Activated naive CD8-positive, alpha-beta T cell treated with anti-CD3 and anti-CD28 coated beads, Interleukin-2, amount 50 U/mL, for 24 hours (primary cell): ENCODE data around the gene TMX1.

Experiments used
- ATAC-seq: fragments of 150-1000 bp; cut with Tn5 transposase; one replicate; pipeline ENCODE4 v1.10.0; 2021
- DNase-seq: peaks from one replicate; pipeline ENCODE4 v3.0.0; 2021
- H3K27ac Mint-ChIP-seq: one replicate; pipeline ENCODE4 v1.8.0; 2021; ENCODE audit warnings: mild to moderate bottlenecking, mixed read lengths
- H3K27me3 Mint-ChIP-seq: one replicate; pipeline ENCODE4 v1.8.0; 2021; ENCODE audit warnings: mixed read lengths
- H3K36me3 Mint-ChIP-seq: one replicate; pipeline ENCODE4 v1.8.0; 2021; ENCODE audit warnings: low read depth, mixed read lengths
- H3K4me1 Mint-ChIP-seq: one replicate; pipeline ENCODE4 v1.8.0; 2021; ENCODE audit warnings: mixed read lengths
- H3K4me3 Mint-ChIP-seq: one replicate; pipeline ENCODE4 v1.8.0; 2021; ENCODE audit warnings: mild to moderate bottlenecking, moderate library complexity, mixed read lengths
- H3K9me3 Mint-ChIP-seq: one replicate; pipeline ENCODE4 v1.8.0; 2021; ENCODE audit warnings: mixed read lengths

Gene TMX1

DNA sequence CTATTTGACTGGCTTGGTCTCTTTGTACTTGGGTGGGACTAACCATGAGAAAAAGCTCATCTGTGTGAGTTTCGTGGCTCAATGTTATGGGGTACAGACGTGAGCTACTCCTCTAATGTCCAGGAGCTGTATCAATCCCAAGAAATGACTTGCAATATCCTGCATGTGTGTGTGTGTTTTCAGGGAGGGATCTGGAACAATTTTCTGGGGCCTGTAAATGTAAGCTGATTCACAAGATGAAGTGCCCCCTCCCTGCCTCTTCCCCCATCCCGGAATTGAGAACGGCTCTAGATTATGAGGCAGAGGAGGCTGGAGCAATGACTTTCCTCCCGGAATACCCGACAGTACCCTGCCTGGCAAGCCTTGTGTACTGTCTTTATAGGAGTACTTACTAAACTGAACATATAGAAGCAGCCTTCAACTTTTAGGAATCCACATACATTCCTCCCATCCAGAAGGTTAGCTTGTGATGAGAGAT lies 53.9 kb downstream of the TMX1 start:
- no peaks in the 10 kb centered on the region for H3K27me3 Mint-ChIP-seq
- no peak overlapping the region for H3K27ac Mint-ChIP-seq
- DNase-seq (no peak), ATAC-seq (no peak)
- H3K4me1 Mint-ChIP-seq = peaks cover 7% of the 10 kb centered on the region
- no peak overlapping the region for H3K4me3 Mint-ChIP-seq
- H3K9me3 Mint-ChIP-seq = no peaks in the 10 kb centered on the region
- peaks cover 2% of the 10 kb centered on the region for H3K36me3 Mint-ChIP-seq

DNA sequence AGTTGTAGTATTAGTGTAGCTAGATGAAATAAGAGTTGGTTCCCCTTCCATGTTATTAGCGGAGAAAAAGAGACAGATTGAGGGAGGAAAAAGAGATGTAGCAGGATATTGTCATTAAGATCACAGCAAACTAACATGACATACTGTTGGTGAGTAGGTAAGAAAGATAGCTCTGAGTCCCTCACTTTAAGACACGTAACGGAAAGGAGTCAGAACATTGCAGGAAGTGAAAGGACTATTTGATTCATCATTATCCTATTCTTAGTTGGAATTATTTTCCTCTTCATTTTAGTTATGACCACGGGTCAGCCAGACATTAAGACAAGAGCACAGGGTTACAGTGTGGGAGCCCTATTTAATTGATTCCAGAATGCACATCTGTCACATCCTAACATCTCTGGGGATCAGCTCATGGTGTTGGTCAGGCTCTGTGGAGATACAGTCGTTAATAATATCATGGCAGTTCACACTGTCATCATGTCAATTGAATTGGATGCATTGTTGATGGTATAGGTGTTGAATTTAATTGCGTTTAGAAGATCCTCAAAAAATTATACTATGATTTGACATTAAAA lies 55.0 kb downstream of the TMX1 start:
- no peak for DNase-seq
- ATAC-seq = no peak
- H3K4me1 Mint-ChIP-seq = peaks cover 11% of the 10 kb centered on the region
- no peaks in the 10 kb centered on the region for H3K27me3 Mint-ChIP-seq
- no peak overlapping the region for H3K4me3 Mint-ChIP-seq
- no peaks in the 10 kb centered on the region for H3K9me3 Mint-ChIP-seq
- H3K36me3 Mint-ChIP-seq = no peaks in the 10 kb centered on the region
- no peak overlapping the region for H3K27ac Mint-ChIP-seq

DNA sequence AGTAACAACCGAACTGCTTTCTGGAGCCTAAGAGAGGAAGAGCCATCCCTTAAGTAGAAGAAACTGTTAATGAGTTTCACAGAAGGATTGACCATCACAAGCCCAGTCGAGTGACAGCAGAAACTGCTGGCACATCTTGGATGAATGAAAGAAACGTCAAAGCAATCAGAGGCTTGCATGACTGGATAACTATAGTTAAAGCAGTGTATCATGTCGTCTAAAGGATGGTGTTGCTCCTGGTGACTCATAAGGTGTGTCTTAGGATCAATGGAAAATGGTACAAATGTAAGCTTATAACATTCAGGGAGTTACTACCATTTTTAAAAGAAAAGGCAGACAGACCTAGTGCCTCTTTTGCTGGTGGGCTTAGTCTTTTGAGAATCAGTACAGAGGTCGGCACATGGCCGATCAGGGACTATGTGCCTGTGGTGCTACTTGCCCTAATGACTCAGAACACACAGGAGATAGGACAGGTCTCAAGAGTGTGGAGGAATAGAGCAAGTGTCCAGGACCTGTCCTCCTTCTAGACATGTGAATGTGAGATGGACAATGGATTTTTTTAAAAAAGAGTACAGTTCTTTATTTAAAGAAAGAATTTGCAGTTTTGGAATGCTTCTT lies 55.7 kb downstream of the TMX1 start:
- no peak overlapping the region for H3K27ac Mint-ChIP-seq
- no peak overlapping the region for H3K4me3 Mint-ChIP-seq
- peaks cover 11% of the 10 kb centered on the region for H3K4me1 Mint-ChIP-seq
- peak; percentile 33 for ATAC-seq
- no peaks in the 10 kb centered on the region for H3K27me3 Mint-ChIP-seq
- no peaks in the 10 kb centered on the region for H3K36me3 Mint-ChIP-seq
- H3K9me3 Mint-ChIP-seq = no peaks in the 10 kb centered on the region
- DNase-seq = no peak

DNA sequence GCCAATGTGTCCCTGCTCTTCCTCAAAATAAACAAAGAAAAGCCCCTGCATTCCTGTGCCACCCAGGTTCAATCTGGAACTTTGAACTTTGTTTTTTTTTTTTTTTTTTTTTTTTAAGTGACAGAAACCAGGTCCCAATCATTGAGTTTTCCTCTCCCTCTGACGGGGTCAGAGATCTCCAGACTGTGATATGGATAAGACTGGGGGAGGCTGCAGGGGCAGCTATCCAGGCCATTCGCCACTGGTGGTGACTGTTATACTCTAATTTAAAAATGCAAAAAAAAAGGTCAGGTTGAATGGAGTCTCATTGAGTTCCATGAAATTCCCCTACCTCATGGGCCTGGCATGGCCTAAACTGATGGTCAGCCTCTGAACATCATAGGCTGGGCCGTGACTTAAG lies 57.0 kb downstream of the TMX1 start:
- peaks cover 11% of the 10 kb centered on the region for H3K4me1 Mint-ChIP-seq
- DNase-seq (no peak), ATAC-seq (no peak)
- no peaks in the 10 kb centered on the region for H3K27me3 Mint-ChIP-seq
- no peak overlapping the region for H3K27ac Mint-ChIP-seq
- H3K9me3 Mint-ChIP-seq = no peaks in the 10 kb centered on the region
- no peaks in the 10 kb centered on the region for H3K36me3 Mint-ChIP-seq
- no peak overlapping the region for H3K4me3 Mint-ChIP-seq

DNA sequence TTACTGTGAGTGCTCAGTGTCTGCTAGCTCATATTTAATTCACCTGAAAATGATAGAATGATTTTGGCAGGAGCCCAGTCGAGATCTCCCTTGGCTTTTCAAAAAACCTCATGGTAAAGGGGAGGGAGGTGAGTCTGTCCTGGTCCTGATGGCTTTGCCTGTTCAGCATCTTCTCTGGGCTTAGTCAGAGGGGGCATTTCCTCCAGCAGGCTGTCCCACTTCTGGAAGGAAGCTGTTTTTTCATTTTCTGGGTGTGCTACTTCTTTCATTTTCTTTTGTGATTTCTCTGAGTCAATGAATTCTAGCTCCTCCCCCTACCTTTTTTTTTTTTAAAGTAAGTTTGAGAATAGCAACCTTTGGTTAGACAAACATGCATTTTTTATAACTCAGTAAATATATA lies 58.8 kb downstream of the TMX1 start:
- H3K27me3 Mint-ChIP-seq = no peaks in the 10 kb centered on the region
- H3K4me3 Mint-ChIP-seq = no peak overlapping the region
- no peaks in the 10 kb centered on the region for H3K36me3 Mint-ChIP-seq
- no peak overlapping the region for H3K27ac Mint-ChIP-seq
- no peaks in the 10 kb centered on the region for H3K9me3 Mint-ChIP-seq
- peak; percentile 78 for ATAC-seq
- H3K4me1 Mint-ChIP-seq = peaks cover 13% of the 10 kb centered on the region
- DNase-seq = no peak

DNA sequence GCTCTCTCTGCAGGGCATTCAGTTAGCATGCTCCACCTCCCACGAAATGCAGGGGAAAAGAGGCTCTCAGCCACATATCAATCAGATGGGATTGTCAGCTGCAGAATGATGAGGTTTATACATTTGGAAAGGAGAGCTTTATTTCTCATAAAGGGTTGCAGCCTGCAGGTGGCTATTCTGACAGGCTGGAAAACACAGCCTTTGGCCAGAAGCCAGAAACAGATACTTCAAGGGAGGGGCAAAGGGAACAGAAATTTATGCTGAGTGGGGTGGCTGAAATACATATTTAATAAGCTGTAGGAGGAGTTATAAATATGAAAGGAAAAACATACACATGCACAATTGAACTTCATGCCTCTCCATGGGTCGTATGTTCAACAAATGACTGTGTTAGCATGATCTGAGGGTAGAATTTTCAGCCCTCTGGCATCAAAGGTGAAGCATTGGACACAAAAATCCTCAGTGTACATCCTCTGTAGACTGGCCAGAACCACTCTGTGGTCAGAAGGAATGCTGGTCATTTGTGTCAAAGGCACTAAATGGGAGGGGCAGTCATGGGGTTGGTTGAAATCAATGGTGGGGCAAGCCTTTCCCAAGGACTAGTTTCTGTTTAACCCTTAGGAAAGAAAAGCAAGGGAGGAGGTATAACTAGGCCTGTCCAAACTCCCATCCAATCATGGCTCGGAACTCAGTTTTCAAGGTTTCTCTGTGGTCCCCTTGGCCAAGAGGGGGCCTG lies 62.4 kb downstream of the TMX1 start:
- peaks cover 7% of the 10 kb centered on the region for H3K9me3 Mint-ChIP-seq
- no peak for ATAC-seq
- no peak for DNase-seq
- no peak overlapping the region for H3K4me3 Mint-ChIP-seq
- no peaks in the 10 kb centered on the region for H3K36me3 Mint-ChIP-seq
- H3K4me1 Mint-ChIP-seq = peaks cover 35% of the 10 kb centered on the region
- no peaks in the 10 kb centered on the region for H3K27me3 Mint-ChIP-seq
- H3K27ac Mint-ChIP-seq = no peak overlapping the region

DNA sequence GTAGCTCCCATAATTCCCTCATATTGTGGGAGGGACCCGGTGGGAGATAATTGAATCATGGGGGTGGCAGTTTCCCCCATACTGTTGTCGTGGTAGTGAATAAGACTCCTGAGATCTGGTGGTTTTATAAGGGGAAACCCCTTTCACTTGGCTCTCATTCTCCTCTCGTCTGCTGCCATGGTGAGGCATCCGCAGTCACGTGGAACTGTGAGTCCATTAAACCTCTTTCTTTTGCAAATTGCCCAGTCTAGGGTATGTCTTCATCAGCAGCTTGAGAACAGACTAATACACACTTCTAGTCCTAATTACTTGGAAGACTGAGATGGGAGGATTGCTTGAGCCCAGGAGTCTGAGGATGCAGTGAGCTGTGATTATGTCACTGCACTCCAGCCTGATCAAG lies 64.4 kb downstream of the TMX1 start:
- H3K4me3 Mint-ChIP-seq = peak overlapping the region; percentile 11
- H3K9me3 Mint-ChIP-seq = peaks cover 7% of the 10 kb centered on the region
- H3K4me1 Mint-ChIP-seq = peaks cover 26% of the 10 kb centered on the region
- H3K27me3 Mint-ChIP-seq = no peaks in the 10 kb centered on the region
- peak overlapping the region; percentile 85 for H3K27ac Mint-ChIP-seq
- DNase-seq (peak; percentile 33), ATAC-seq (peak; percentile 76)
- no peaks in the 10 kb centered on the region for H3K36me3 Mint-ChIP-seq

DNA sequence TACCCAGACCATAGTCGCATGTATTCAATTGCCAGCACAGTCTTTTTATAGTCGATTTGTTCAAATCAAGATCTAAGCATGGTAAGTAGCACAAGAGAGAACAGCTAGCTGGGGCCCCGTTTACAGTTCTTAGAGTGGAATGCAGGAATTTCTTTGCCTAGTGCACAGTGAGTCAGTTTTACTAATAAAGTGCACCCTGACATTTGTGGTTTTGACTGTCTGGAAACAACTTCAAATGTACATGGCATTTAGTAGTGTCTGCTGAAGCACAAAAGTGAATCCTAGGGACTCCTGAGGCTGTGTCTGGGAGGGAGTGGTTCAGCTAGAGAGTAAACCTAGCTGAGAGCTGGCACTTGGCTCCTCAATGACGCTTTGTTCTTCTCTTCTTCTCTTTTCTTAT lies 64.9 kb downstream of the TMX1 start:
- H3K36me3 Mint-ChIP-seq = no peaks in the 10 kb centered on the region
- H3K27ac Mint-ChIP-seq = peak overlapping the region; percentile 85
- DNase-seq (peak; percentile 15), ATAC-seq (peak; percentile 90)
- no peaks in the 10 kb centered on the region for H3K27me3 Mint-ChIP-seq
- H3K9me3 Mint-ChIP-seq = peaks cover 7% of the 10 kb centered on the region
- H3K4me1 Mint-ChIP-seq = peaks cover 26% of the 10 kb centered on the region
- no peak overlapping the region for H3K4me3 Mint-ChIP-seq

DNA sequence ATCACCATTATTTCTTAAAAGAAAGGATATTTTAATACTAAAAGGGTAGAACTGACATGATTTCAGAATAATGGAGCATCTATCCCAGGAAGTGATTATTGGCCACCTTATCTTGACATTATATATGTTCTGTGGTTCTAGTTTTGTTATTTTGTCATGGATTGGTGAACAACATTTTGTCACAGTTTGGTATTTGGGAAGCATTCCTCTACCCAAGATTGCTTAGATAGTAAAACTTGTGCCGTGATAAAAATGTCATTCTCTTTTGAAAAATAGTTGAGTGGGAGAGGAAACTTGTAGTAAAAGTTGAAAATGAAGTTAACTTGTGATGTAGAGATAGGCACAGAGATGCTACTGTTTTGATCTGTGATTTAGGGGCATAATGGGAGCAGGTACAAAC lies 65.7 kb downstream of the TMX1 start:
- no peak for ATAC-seq
- Mint-ChIP-seq H3K36me3 (no peaks in the 10 kb centered on the region), H3K27ac (no peak overlapping the region)

More for the DNA sequence above, 65.7 kb downstream of the TMX1 start:
- peaks cover 26% of the 10 kb centered on the region for H3K4me1 Mint-ChIP-seq
- H3K4me3 Mint-ChIP-seq = no peak overlapping the region
- H3K9me3 Mint-ChIP-seq = peaks cover 7% of the 10 kb centered on the region
- peaks cover 3% of the 10 kb centered on the region for H3K27me3 Mint-ChIP-seq
- DNase-seq = no peak
